Endothelial cell of hepatic sinusoid (primary cell): Measurements from ENCODE around the gene SGSM2.
"Not testable (repeated sequence)": the region's sequence is repeated elsewhere in the genome, so short reads cannot be mapped to it uniquely, and the experiment has no call there.

Source experiments
- in situ Hi-C: cut with HindIII; loops from 2 replicates; pipeline ENCODE4 v1.10.0; 2017; ENCODE audit warnings: low sequenced_read_pairs

SGSM2 gene

DNA sequence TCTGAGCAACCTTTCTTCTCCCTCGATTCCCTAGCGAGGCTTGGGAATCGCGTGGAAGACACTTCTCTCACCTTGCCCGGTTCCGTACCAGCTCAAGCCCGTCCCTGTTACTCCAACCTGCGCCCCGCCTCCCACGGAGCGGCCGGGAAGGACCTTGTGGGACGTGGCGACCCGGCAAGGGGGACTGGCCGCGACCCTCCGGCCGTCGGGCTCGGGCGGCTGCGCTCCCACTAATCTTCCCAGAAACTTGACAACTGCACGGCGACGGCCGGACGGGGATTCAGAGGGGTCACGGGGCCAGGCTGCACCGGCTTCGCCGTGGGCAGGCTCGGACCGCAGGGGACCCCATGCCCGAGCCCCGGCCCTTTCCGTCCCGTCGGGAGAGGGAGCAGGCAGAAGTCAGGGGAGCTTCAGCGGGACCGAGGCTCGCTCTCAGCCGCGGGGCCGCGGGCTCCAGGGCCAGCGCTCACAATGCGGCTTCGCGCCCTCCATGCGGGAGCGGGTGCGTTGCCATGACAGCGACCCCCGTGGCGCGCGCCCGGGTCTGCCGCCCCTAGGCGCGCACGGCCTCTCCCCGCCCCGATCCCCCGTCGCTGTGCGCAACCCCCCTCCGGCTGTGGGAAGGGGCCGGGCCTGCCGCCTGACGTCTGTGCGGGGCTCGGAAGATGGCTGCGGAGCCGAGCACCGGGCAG, at the start of gene SGSM2:
Gene SGSM2 (plus strand): TSS at position 650 of the 692 bp plus-strand sequence. CDS start 188 bp downstream, outside the sequence.
- in situ Hi-C loops: no loop called here

GRCh38 chr17:2289878-2290478, 47.3 kb upstream of the SGSM2 start:
- in situ Hi-C loops: no loop called here

- in situ Hi-C loops: no loop called here
Measured at GRCh38 chr17:2292100-2292499, 45.2 kb upstream of the SGSM2 start.

GRCh38 chr17:2295575-2295974, 41.7 kb upstream of the SGSM2 start:
- in situ Hi-C loops: no loop called here

GRCh38 chr17:2297023-2297422, 40.3 kb upstream of the SGSM2 start:
- in situ Hi-C loops: no loop called here

DNA sequence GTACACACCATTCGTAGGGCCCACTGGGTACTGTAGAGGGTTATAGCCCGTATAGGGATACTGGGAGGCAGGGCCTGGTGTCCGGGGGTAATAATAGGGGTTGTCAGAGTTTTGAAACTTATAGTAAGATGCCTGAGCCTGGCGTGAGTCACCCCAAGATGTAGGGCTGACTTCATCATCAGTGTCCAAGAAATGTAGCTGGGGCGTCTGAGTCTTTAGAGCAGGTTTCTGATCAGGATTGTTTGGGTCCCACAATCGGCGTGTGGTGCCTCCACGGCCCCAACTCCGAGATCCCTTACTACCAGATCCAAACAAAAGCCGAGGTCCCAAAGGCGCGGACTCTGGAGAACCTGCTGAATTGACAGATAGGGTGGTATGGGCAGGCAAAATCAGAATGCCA, 38.2 kb upstream of the SGSM2 start:
- in situ Hi-C loops: no loop called here

DNA sequence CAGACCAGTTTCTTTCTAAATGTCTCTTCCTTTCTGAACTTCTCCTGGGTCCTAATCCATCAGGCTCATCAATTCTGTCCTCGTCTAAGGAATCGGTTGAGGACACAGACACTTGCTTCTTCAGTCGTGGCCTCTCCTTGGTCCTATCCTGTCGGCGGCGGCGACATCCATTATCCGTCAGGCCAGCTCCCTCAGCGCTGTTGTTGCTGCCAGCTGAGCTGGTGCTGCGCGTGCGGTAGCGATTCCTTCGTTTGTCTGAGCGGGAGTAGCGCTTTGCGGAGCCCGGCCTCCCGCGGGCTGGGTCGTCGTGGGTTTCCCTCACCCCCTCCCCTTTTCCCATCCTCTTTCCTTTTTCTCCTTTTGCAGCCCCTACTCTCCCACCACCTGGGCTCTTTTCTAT, 37.5 kb upstream of the SGSM2 start:
- in situ Hi-C loops: no loop called here

- in situ Hi-C loops: no loop called here
Measured at GRCh38 chr17:2302778-2303203, 34.5 kb upstream of the SGSM2 start.

DNA sequence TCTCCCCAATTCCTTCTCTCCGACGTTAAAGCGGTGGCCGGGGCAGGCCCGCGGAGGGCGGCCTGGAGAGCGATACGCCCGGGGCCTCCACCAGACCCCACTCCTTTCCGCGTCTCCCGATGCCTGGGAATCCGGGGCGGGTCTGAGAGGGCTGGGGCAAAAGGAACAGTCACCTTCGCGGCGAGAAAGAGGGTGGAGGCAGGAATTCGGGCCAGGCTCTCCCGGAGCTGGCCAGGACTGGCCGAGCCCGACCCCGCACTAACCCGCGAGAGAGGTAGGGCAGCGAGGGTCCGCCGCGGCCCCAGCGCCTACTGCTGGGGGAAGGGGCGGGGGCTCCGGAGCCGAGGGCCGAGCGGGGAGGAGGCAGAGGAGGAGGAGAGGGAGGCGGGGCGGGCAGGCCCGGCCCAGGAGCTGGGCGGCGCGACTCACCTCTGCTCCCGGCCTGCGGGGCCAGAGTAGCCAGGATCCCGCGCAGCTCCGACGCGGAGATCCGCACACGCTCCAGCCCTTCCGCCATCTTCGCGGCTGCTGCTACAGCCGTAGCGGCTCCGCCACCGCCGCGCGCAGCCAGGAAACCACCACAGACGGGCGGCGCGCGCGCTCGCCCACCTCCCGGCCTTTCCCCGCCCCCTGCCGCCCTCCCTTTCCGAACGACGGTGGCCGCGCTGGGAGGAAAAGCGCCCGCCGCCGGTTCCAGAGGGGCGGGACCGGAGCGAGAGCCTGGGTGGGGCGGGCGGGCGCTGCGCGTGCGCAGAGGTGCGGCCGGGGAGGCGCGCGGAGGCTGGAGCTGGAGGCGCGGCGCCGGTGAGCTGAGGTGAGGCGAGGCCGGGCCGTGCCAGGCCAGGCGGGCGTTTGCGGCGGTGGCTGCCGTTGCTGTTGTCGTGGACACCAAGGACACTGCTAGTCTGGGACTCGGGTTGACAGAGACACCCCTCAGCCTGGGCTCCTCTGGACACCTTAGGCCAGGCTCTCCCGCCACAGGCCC, 33.8 kb upstream of the SGSM2 start, which contains the start of the genes SMG6 and SRR:
Gene SMG6 (minus strand): TSS at position 582 of the 985 bp plus-strand sequence. CDS start 65 bp downstream, at position 517.
Gene SRR (plus strand): TSS at position 747 of the 985 bp plus-strand sequence. CDS start 11,611 bp downstream, outside the sequence.
- in situ Hi-C loops: no loop called here

DNA sequence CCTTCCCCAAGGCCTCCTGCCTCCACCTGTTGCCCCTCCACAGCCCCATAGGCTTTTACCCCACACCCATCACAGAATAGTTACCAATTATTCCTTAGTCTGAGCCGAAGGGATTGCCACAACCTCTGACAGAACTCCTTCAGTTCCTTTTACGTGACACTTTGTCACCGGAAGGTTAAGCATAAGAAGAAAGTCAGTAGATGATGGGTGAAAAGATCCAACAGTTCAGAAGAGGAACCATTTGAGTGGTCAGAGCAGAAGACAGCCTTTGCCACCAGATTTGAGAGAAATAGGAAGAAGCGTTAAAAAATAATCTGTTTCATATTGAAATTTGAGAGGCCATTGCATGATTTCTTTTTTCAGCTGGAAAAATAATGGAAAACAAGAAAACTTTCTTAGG, 32.4 kb upstream of the SGSM2 start:
- in situ Hi-C loops: no loop called here

DNA sequence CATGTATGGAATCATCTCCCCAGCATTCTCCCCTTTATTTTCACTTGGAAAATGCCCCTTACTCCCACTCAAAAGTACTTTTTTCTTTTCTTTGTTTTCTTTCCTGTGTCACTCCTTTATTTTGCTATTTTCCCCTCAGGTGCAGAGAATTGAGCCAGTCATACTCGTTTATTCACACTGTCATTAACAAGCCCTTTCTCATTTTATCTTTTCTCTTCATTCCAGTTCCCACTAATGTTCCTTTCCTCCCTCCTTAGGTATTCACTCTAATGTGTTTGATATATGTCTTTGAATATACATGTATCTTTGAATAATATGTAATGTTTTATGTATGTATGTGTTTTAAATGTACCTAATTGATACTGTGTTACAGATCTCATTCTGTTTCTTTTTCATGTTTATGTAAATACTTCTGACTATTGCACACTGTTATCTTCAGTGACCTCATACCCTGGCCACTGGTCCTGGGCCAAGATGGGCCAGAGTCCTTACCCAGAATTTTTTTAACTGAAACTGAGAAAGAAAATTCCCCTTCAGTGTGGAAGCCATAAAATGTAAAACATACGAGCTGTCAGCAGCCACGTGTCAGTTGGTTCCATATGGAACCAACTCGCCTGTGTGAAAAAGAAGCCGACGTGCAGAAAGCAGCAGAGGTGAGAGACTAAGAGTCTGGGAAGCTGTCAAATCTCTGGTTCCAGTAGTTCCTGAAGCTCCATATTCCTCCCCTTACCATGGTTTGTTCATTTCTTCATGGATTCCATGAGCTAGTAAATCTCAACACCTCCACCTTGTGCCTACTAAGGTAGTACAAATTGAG, 27.8 kb upstream of the SGSM2 start:
- in situ Hi-C loops: no loop called here

- in situ Hi-C loops: no loop called here
Measured at GRCh38 chr17:2312736-2313135, 24.6 kb upstream of the SGSM2 start.

DNA sequence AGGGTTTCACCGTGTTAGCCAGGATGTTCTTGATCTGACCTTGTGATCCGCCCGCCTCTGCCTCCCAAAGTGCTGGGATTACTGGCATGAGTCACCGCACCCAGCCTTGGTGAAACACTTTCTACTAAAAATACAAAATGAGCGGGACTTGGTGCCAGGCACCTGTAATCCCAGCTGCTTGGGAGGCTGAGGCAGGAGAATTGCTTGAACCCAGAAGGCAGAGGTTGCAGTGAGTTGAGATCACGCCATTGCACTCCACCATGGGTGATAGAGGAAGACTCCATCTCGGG, 20.4 kb upstream of the SGSM2 start:
- in situ Hi-C loops: not testable (repeated sequence)

GRCh38 chr17:2317796-2318195, 19.5 kb upstream of the SGSM2 start:
- in situ Hi-C loops: no loop called here

DNA sequence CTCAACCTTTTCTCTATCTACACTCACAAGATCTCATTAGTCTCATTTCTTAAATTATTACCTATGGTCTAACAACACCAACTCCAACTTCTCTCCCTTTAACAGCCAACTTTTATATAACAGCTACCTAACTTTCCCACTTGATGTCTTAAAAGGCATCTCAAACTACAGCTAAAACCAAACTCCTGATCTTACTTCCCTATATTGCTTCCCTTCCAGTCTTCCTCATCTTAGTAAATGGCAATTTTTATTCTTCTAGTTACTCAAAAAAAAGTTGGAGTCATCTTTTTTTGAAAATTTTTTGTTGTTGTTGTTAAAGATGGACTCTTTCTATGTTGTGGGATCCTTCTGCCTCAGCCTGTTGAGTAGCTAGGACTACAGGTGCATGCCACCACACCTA, 18.2 kb upstream of the SGSM2 start:
- in situ Hi-C loops: no loop called here

DNA sequence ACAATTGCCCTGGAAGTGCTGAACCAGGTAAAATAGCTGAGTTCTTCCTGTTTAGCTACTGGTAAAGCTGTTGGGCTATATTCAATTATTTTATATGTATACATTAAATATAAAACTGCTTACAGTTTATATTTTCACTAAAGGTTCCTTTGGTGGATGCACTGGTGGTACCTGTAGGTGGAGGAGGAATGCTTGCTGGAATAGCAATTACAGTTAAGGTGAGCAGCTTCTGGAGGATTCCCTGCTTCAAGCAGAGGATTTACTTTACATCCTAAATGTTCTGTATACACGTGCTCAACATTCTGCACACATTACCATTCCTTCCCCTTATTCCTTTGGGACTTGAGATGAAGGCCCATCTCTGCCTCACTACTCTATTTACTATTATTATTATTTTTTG, 15.9 kb upstream of the SGSM2 start:
- in situ Hi-C loops: no loop called here

- in situ Hi-C loops: no loop called here
Measured at GRCh38 chr17:2323629-2324314, 13.5 kb upstream of the SGSM2 start.

GRCh38 chr17:2331303-2331702, 6.0 kb upstream of the SGSM2 start:
- in situ Hi-C loops: no loop called here

DNA sequence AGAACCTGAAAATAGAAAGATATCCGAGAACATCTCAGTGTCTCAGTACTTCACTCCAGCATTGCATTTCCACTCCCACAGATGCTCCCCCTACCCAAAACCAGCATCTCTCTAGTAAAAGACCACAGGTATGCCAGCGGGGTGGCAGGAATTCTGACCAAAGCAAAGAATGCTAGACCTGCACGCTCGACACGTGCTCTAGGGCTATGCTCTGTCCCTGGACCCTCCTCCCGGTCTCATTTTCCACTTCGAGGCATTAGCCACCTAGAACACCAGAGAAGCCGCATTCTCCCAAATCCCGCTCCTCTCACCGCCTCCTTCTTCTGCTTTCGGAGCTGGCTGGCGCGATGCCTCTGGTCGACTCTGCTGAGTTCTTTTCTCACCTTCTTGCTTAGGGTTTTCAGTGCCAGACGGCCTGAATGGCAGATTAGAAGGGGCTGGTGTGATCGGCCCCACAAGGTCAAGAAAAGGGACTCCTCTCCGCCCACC, 1.5 kb upstream of the SGSM2 start:
- in situ Hi-C loops: no loop called here
